Fibroblast of mammary gland (primary cell): ENCODE data around the gene KLHDC9.
A peak's percentile ranks its signal among the peaks of the same experiment; 100 is the strongest.

Experiments
- DNase-seq: peaks from one replicate; pipeline ENCODE4 v3.0.0-alpha.2; 2010; ENCODE audit warnings: low read depth
- H3K4me3 ChIP-seq: 2 replicates; pipeline ENCODE4 v1.5.1; 2011; ENCODE audit warnings: low read depth, mild to moderate bottlenecking, low read length, moderate library complexity; ENCODE audit not compliant: control insufficient read depth
- CTCF ChIP-seq: conservative IDR thresholded peaks from 2 replicates; pipeline ENCODE4 v1.5.1; 2011; ENCODE audit warnings: low read depth, low read length, inconsistent platforms; ENCODE audit not compliant: control insufficient read depth, insufficient read depth

The KLHDC9 gene

DNA sequence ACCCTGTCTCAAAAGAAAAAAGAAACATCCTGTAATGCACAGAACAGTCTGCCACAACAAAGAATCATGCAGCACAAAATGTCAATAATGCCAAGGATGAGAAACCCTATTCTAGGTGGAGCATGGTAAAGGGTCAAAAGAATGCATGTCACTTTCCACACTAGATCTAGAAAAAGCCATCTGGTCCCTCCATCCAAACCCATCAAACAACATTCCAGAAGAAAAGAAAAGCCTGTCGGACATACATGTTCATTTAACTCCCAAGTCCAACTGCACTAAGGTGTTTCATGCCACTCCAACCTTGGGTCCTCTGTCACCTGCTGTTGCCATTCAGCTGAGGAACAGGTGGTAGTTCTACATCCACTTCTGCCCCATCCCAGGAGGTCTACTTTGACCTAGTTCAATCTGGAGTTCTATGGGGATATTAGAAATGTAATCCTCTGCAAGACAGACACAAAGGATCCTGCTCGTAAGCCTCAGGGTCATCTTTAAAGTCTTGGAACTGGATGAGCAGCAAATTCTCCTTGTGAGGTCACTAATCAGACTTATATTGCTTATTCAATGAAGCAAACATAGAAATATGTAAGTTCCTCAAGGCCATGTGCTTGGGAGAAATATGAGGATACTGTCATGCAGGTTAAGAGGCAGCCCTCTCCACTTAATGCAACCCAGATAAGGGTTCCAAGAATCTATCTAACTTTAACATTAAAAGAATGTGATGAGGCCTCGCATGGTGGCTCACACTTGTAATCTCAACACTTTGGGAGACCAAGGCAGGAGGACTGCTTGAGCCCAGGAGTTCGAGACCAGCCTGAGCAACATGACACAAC, 30.6 kb downstream of the KLHDC9 start:
- TF ChIP-seq CTCF = no peak
- no peak overlapping the region for H3K4me3 ChIP-seq
- no peak for DNase-seq

DNA sequence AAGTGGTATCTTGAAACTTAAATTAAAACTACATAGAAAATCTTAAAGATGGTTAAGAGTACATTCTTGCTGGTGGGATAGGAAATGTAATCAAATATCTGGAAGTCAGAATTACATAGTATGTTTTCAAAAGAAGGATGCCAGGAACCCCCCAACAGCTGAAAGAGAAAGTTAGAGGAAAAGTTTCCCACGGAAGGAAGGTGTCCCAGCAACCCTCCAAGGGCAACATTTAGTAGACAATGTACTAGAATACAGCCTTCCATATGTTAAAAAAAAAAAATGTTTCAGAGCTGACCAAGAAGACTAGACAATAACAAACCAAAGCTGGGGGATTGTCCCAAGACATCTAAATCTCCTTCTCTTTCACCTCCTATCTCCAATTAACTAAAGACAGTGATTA, 32.1 kb downstream of the KLHDC9 start:
- no peak overlapping the region for H3K4me3 ChIP-seq
- TF ChIP-seq CTCF = no peak

DNA sequence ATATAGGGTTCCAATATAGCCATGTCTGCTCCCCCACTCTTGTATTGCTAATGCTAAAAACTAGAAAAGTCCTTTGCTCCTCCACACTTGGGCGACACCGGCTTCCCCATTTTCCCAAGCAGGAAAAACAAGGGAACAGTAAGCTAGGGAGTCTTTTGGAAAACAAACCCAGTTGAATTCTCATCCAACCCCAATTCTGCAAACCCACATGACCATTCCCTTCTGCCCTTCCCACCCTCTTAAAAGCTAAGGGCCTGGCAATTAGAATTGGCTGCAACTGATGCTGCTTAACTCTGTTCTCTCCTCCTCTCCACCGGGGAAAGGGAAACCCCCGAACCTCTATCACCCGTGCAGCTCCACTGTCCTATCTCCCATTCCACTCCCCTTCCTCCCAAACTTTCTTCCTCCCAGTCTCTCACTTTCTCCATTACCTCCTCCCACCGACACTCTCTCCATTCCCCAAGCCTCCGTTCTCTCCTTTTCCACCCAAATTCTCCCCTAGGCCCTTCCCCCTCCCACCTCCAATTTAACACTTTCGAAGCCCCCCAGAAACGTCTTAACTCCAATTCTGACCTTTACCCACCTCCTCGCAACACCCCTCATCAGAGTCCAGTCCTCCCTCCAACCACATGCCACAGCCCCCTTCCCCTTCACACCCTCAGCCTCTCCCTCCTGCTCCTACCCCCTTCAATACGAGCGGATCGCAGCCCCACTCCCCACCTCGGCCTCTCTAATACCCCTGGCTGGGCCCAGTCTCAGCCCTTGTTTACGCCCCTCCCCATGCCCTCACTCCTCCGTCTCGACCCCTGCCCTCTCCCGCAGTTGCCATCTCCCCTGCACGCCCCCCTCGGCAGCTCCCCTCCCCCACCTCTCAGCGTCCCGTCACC, 33.6 kb downstream of the KLHDC9 start:
- peak; percentile 29 for DNase-seq
- H3K4me3 ChIP-seq = peak overlapping the region; percentile 98
- no peak for TF ChIP-seq CTCF

More for the DNA sequence above, 32.1 kb downstream of the KLHDC9 start:
- no peak for DNase-seq

DNA sequence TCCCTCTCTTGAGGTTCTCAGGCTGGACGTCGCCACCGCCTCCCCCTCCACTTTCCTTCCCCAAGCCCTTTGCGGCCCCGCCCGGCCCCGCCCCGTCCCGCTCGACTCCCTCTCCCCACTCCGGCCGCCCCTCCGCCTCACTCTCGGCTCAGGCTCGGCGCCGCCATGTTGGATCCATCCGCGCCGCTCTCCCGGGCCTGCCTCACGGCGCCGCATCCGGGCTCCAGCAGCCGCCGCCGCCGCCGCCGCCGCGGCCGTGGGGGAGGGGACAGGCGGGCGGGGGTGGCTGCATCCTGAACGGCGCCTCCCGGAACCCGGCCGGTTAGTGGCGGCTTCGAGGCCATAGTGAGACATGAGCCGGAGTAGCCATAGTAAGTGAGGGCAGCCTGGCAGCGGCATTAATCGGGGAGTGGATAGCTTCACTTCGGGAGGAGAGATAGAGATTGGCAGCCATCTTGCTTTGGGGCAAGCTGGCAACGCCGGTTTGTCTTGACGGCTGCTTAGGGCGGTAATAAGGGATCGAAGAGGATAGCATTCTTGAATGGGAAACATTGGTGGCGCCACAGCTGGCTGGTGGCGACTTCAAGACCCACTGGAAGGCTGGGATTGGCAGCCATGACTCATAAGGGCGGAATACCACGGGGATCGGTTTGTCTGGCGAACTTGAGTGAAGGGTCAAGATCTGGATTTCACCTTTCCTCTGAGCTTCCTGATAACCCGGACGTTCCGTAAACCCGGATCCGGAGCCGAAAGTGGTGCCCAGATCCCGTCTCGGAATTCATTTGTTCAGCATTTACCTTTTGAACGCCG, 34.5 kb downstream of the KLHDC9 start, which contains the start of gene DEDD:
TSS of gene DEDD (minus strand) at position 258 of the 810 bp plus-strand sequence. CDS start 8,205 bp downstream, outside the sequence.
- peak within 1 kb of the TSS; percentile 98 for H3K4me3 ChIP-seq
- DNase-seq = peak; percentile 95
- no peak for TF ChIP-seq CTCF

GRCh38 chr1:161133220-161133740, 35.1 kb downstream of the KLHDC9 start:
- DNase-seq = peak; percentile 15
- peak overlapping the region; percentile 98 for H3K4me3 ChIP-seq

More at GRCh38 chr1:161133220-161133740, 35.1 kb downstream of the KLHDC9 start:
- no peak for TF ChIP-seq CTCF
